ENCODE data around the gene CINP.

CINP gene

DNA sequence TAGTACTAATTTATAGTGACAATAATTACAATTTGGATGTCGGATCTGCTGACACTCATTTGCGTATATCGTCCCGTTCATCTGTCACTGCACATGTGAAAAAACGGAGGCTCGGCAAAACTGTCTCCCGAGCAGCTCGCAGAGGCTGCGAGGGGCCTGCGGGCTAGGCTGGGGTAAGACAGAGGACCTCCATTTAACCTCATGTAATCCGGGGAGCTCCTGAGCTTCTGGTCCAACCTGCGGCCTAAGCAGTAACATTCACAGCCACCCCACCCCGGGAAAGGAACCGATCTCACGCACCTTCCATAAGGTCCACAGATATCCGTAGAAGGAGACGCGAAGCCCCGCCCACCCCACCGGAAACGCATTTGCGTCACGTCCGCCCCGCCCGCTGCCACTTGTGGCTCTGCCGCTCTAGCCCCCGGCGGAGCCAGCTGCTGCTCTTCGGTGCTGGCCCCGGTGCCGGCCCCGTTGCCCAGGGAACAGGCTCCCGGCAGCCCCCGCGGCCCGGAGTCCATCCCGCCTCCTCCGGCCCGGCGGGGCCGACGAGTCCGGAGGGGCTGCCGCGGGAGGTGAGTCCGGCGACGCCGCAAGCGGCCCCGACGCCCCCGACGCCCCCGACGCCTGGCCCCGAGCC is at the start of gene CINP, which contains the start of gene TECPR2:
Gene CINP (minus strand): TSS at position 346 of the 637 bp plus-strand sequence. CDS start 39 bp downstream, at position 307.
Gene TECPR2 (plus strand): TSS at position 397 of the 637 bp plus-strand sequence. CDS start 13,781 bp downstream, outside the sequence.
- TF ChIP-seq, protein P1, sequence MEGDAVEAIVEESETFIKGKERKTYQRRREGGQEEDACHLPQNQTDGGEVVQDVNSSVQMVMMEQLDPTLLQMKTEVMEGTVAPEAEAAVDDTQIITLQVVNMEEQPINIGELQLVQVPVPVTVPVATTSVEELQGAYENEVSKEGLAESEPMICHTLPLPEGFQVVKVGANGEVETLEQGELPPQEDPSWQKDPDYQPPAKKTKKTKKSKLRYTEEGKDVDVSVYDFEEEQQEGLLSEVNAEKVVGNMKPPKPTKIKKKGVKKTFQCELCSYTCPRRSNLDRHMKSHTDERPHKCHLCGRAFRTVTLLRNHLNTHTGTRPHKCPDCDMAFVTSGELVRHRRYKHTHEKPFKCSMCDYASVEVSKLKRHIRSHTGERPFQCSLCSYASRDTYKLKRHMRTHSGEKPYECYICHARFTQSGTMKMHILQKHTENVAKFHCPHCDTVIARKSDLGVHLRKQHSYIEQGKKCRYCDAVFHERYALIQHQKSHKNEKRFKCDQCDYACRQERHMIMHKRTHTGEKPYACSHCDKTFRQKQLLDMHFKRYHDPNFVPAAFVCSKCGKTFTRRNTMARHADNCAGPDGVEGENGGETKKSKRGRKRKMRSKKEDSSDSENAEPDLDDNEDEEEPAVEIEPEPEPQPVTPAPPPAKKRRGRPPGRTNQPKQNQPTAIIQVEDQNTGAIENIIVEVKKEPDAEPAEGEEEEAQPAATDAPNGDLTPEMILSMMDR (IDR thresholded peaks at IDR 0.05; ENCODE audit: low read depth, low read length) = no peak
- peak within 1 kb of the TSS; percentile 91 for H3K4me3 ChIP-seq (ENCODE audit: low read depth, low read length)

DNA sequence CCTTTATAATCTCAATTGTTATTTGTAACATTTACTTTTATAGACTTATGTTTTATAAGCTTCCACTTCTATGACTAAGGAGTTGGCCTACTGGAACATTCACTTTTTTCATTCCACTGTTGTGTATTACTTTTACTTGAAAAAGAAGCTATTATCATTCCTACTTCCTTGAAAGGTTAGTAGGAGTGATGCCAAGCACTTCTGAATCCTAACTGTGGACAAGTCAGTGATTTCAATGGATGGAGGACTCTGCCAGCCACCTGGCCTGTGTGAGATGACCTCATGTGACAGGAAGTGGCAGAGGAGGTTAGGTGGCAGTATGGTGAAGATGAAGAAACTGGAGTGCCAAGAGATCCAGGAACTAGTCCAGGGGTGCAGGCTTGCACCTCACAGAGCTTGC is 46.0 kb upstream of the CINP start:
- TF ChIP-seq, protein P1 (IDR thresholded peaks at IDR 0.05; ENCODE audit: low read depth, low read length) = no peak
- no peak overlapping the region for H3K4me3 ChIP-seq (ENCODE audit: low read depth, low read length)

DNA sequence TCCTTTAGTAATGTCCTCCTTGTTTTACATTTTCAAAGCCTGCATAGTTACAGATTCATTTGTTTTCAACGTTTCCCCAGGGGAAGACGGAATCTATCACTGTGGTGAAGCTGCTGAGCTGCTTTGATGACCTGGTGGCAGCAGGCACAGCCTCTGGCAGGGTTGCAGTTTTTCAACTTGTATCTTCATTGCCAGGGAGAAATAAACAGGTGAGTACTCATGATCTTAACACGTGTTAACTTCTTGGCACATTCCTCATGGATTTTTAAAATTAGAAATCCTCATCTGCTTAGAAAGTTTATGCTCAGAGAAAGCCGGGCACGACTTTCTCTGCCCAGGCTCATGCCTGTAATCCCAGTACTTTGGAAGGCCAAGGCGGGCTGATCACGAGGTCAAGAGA is 44.6 kb upstream of the CINP start:
- H3K4me3 ChIP-seq (ENCODE audit: low read depth, low read length) = no peak overlapping the region
- TF ChIP-seq, protein P1 (IDR thresholded peaks at IDR 0.05; ENCODE audit: low read depth, low read length) = no peak

DNA sequence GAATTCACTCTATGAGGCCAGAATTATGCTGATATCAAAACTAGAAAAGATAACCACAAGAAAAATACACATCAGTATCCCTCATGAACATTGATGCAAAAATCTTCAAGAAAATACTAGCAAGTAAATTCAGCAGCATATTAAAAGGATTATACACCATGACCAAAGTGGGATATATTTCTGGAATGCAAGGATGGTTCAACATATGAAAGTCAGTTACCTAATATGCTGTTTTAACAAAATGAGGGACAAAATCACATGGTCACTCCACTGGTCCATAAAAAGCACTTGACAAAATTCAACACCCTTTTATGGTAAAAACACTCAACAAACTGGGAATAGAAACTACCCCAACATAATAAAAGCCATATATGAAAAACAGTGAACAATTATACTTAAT is 40.3 kb upstream of the CINP start:
- TF ChIP-seq, protein P1 (IDR thresholded peaks at IDR 0.05; ENCODE audit: low read depth, low read length) = no peak
- no peak overlapping the region for H3K4me3 ChIP-seq (ENCODE audit: low read depth, low read length)

DNA sequence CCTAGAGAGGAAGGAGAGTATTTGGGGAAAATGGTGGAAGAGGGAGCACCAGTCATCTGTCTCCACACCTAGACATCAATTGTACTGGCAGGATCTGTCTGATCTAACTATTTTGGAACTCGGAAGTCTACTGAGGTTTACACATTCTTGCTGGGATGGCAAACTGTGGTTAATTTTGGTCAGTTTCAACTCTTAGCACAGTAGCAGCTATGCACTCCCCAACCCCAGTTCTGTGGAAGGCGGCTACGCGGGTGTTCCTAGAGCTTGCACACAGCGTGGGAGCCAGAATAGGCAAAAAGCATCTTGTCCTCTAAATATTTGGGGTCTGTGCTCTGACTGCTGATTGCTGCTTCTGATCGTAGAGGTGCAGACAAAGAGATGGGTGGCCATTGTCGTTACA is 33.8 kb upstream of the CINP start:
- TF ChIP-seq, protein P1 (IDR thresholded peaks at IDR 0.05; ENCODE audit: low read depth, low read length) = no peak

DNA sequence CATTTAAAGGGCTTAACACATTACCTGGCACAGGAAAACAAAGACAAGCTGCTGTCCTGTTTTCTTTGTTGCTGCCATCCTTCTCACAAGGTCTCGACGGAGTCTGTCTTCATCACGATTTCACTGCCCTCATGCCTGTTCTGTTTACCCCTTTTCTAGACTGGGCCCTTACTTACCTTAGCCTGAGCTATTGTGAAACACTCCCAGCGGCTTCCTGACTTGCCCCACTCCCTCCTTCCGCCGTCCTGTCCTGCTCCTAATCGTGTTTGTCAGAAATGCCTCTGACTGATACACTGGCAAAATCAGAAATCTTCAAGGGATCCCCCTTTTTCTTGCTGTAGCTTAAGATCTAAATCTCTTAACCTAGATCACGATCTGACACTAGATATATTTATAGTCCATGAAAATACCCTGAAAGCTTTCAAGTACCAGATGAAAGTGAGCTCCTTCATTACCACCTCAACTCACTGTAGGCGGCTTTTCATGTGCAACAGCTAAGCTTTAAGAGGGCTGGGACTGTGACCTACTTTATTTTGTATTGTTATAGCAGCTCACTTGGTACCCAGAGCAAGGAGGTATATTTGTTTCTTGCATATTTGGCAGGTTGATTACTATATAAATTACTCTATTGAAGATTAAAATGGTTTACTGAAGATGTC is 32.2 kb upstream of the CINP start:
- TF ChIP-seq, protein P1 (IDR thresholded peaks at IDR 0.05; ENCODE audit: low read depth, low read length) = no peak
- H3K4me3 ChIP-seq (ENCODE audit: low read depth, low read length) = no peak overlapping the region

More for the DNA sequence above, 33.8 kb upstream of the CINP start:
- no peak overlapping the region for H3K4me3 ChIP-seq (ENCODE audit: low read depth, low read length)

DNA sequence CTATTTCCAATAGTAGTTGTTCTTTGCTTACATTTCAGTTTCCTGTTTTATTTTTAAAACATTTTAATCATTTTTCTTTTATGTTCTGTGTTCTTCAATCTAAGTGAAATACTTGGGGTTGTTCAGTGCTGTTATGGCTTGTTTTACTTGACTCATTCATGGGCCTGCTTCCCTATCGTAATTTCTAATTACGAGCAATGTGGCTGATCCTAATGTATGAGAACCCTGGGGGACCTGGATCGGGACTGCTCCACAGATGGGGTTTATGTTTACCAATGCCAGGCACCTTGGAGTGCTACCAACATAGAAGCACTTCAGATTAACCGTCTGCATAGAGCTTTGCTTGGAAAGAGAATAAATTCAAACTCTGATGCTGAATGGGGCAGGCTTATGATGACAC is 29.8 kb upstream of the CINP start:
- no peak overlapping the region for H3K4me3 ChIP-seq (ENCODE audit: low read depth, low read length)
- TF ChIP-seq, protein P1 (IDR thresholded peaks at IDR 0.05; ENCODE audit: low read depth, low read length) = no peak

All from WI38 (cell line).